AG04449 (cell line): ENCODE measurements around the gene PRKCE.

Experiments
- CTCF ChIA-PET: fragments of 350-600 bp; formaldehyde crosslinking; extraction: SDS; loops from one replicate; lab custom pipeline; 2021; ENCODE audit warnings: antibody characterized with exemption; lab: Yijun Ruan, JAX
- POLR2A ChIA-PET: fragments of 400-600, 350-600 bp; formaldehyde crosslinking; extraction: SDS; loops from one replicate; lab custom pipeline; 2020; ENCODE audit warnings: antibody characterized with exemption, inconsistent platforms; lab: Yijun Ruan, JAX
- DNase-seq: peaks from one replicate; pipeline ENCODE4 v3.0.0-alpha.2; 2010; ENCODE audit warnings: low read depth, low spot score
- H3K4me3 ChIP-seq: 2 replicates; pipeline ENCODE4 v1.5.1; 2011; ENCODE audit warnings: low read depth, mild to moderate bottlenecking, control low read depth, low read length
- TF ChIP-seq, protein P1 (sequence below): IDR thresholded peaks from one replicate; pipeline ENCODE4 v1.5.1; 2011; ENCODE audit warnings: mild to moderate bottlenecking, moderate library complexity, low read length, control low read depth, inconsistent platforms; ENCODE audit not compliant: insufficient read depth; ENCODE audit errors: missing control alignments

The PRKCE gene

GRCh38 chr2:46193855-46194254, 542.4 kb downstream of the PRKCE start:
- TF ChIP-seq, protein P1, sequence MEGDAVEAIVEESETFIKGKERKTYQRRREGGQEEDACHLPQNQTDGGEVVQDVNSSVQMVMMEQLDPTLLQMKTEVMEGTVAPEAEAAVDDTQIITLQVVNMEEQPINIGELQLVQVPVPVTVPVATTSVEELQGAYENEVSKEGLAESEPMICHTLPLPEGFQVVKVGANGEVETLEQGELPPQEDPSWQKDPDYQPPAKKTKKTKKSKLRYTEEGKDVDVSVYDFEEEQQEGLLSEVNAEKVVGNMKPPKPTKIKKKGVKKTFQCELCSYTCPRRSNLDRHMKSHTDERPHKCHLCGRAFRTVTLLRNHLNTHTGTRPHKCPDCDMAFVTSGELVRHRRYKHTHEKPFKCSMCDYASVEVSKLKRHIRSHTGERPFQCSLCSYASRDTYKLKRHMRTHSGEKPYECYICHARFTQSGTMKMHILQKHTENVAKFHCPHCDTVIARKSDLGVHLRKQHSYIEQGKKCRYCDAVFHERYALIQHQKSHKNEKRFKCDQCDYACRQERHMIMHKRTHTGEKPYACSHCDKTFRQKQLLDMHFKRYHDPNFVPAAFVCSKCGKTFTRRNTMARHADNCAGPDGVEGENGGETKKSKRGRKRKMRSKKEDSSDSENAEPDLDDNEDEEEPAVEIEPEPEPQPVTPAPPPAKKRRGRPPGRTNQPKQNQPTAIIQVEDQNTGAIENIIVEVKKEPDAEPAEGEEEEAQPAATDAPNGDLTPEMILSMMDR: no peak
- CTCF ChIA-PET: interaction anchor here (1.3 kb wide), 1 partner anchor 131 kb away, joined by 3 read pairs; no protein-coding TSS in a partner anchor
- no peak overlapping the region for H3K4me3 ChIP-seq
- POLR2A ChIA-PET: no interaction called here
- DNase-seq: no peak

GRCh38 chr2:46194856-46195255, 543.4 kb downstream of the PRKCE start:
- ChIA-PET CTCF (interaction anchor here (1.3 kb wide), 1 partner anchor 132 kb away, joined by 3 read pairs; no protein-coding TSS in a partner anchor), POLR2A (no interaction called here)
- no peak overlapping the region for H3K4me3 ChIP-seq
- TF ChIP-seq, protein P1: no peak
- no peak for DNase-seq

- H3K4me3 ChIP-seq: no peak overlapping the region
- TF ChIP-seq, protein P1: no peak
- no peak for DNase-seq
- CTCF ChIA-PET: no interaction called here
- POLR2A ChIA-PET: no interaction called here
Measured at GRCh38 chr2:46195819-46196218, 544.3 kb downstream of the PRKCE start.

DNA sequence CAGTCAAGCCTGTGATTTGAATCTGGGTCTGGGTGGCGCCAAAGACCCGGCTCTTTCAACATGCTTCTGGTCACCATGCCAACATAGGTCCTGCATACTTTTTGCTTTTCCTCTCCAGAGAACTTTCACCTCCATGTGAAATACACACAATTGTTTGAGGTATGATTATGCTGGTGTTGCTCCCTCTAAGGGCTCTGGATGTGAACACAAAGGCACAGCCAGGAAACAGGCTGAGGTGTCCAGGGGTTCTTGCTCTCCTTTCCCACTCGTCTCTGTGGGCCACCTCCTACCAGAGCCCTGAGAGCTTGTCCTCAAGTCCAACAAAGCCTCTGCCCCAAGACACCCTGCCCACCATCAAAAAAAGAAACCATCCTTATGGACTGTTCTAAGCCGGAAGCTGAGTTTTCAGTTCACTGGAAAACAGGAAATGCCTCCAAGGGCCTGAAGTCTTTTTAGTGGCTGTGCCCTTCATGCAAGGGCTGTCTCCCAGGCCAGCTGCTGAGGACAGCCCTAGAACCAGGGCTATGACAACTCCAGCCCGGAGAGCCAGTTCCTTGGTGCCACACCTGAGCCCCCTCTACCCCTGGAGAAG, 545.5 kb downstream of the PRKCE start:
- TF ChIP-seq, protein P1: no peak
- ChIA-PET CTCF (interaction anchor here (1.2 to 1.4 kb wide), 2 partner anchors 8 to 12 kb away, joined by 3 to 4 read pairs; no protein-coding TSS in a partner anchor), POLR2A (no interaction called here)
- H3K4me3 ChIP-seq: no peak overlapping the region
- no peak for DNase-seq

DNA sequence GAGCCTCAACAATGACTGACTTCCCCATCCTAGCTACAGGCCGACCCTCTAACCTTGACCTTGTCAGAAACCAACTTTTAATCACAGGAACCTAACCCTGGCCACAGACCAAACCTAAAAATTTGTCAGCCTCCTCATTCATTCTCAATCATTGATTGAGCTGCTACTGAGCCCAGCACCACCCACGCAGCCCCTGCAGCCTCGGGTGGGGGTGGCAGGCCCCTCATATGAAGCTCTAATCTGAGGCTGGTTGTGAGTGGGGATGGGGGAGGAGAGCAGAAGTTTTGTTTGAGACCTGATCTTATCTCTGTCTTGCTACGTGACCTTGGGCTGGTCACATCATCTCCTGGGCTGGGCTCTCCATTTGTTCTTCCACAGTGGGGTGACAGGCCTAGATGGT, 546.2 kb downstream of the PRKCE start:
- TF ChIP-seq, protein P1: no peak
- ChIA-PET POLR2A (no interaction called here), CTCF (interaction anchor here (1.2 to 1.4 kb wide), 2 partner anchors 8 to 11 kb away, joined by 3 to 4 read pairs; no protein-coding TSS in a partner anchor)
- no peak overlapping the region for H3K4me3 ChIP-seq
- DNase-seq: no peak

- H3K4me3 ChIP-seq: no peak overlapping the region
- no peak for DNase-seq
- TF ChIP-seq, protein P1: no peak
- ChIA-PET CTCF (interaction anchor here (1.4 kb wide), 1 partner anchor 10 kb away, joined by 4 read pairs; no protein-coding TSS in a partner anchor), POLR2A (no interaction called here)
Measured at GRCh38 chr2:46198164-46198883, 546.8 kb downstream of the PRKCE start.
